Caco-2 (cell line): ENCODE measurements around the gene KIF26B. TPM values are rescaled to one million over a fixed set of nuclear protein-coding genes. Genes with fewer than 3 reads are reported as not detected.

Experiments used
- BruUV-seq: library from RNA; stranded (reverse); fragments of 400-500 nt; replicated peaks from 2 replicates; lab custom pipeline; 2021; lab: Mats Ljungman, UMichigan
- CTCF ChIA-PET: fragments of 300-600 bp; sonication (Branson Sonifier 250); formaldehyde crosslinking; loops from one replicate; lab custom pipeline; 2022; ENCODE audit warnings: antibody characterized with exemption; lab: Charles Lee
- POLR2A ChIA-PET: fragments of 300-600 bp; sonication (Branson Sonifier 250); formaldehyde crosslinking; loops from one replicate; lab custom pipeline; 2022; ENCODE audit warnings: antibody characterized with exemption; lab: Charles Lee
- DNase-seq, 2 experiments: peaks; one replicate each; pipeline versions ENCODE4 v3.0.0 to v3.0.0-alpha.2; 2020 to 2022
- H3K27me3 ChIP-seq: replicated peaks from 2 replicates; pipeline ENCODE4 v1.6.0; 2011; ENCODE audit warnings: low read length; ENCODE audit not compliant: control insufficient read depth, insufficient read depth
- H3K36me3 ChIP-seq: 2 replicates; pipeline ENCODE4 v1.5.1; 2011; ENCODE audit warnings: low read length; ENCODE audit not compliant: control insufficient read depth, insufficient read depth
- H3K4me1 ChIP-seq: fragments of 250-450 bp; sonication (Bioruptor Pico); 2 replicates; pipeline ENCODE4 v1.5.1; 2020; ENCODE audit warnings: mild to moderate bottlenecking
- H3K4me3 ChIP-seq: 2 replicates; pipeline ENCODE4 v1.5.1; 2011; ENCODE audit warnings: low read depth, mild to moderate bottlenecking, control low read depth, low read length
- H3K9me3 ChIP-seq: fragments of 250-450 bp; sonication (Bioruptor Pico); 2 replicates; pipeline ENCODE4 v1.5.1; 2020; ENCODE audit warnings: mild to moderate bottlenecking, moderate library complexity
- H3K27ac Mint-ChIP-seq: one replicate; pipeline ENCODE4 v1.8.0; 2022; ENCODE audit warnings: mixed read lengths; ENCODE audit not compliant: unreplicated experiment
- H3K27me3 Mint-ChIP-seq: one replicate; pipeline ENCODE4 v1.8.0; 2022; ENCODE audit warnings: mixed read lengths; ENCODE audit not compliant: insufficient read depth, unreplicated experiment
- H3K36me3 Mint-ChIP-seq: one replicate; pipeline ENCODE4 v1.8.0; 2022; ENCODE audit warnings: mild to moderate bottlenecking, mixed read lengths; ENCODE audit not compliant: insufficient read depth, unreplicated experiment
- H3K4me1 Mint-ChIP-seq: one replicate; pipeline ENCODE4 v1.8.0; 2022; ENCODE audit warnings: low read depth, mixed read lengths; ENCODE audit not compliant: unreplicated experiment
- H3K4me3 Mint-ChIP-seq: one replicate; pipeline ENCODE4 v1.8.0; 2022; ENCODE audit warnings: mild to moderate bottlenecking, moderate library complexity, mixed read lengths; ENCODE audit not compliant: unreplicated experiment
- H3K9me3 Mint-ChIP-seq: one replicate; pipeline ENCODE4 v1.8.0; 2022; ENCODE audit warnings: mixed read lengths; ENCODE audit not compliant: unreplicated experiment
- intact Hi-C: fragments of 100-400 bp; cut with micrococcal nuclease; formaldehyde crosslinking; loops from one replicate; pipeline ENCODE4 v1.10.0; 2022; ENCODE audit not compliant: unreplicated experiment
- total RNA-seq: library from RNA; stranded (reverse); gene quantifications from 2 replicates; pipeline ENCODE4 v1.2.3, GENCODE V29; 2022
- TF ChIP-seq, protein P1 (sequence below), 2 experiments: fragments of 200-600 bp in 1 of 2; IDR thresholded peaks; 1 replicate in 1 of 2; 2 replicates in 1 of 2; pipeline versions ENCODE4 v1.5.1 to v1.8.0; 2011 to 2022; ENCODE audit warnings: antibody characterized with exemption in 1 of 2, control low read depth in 1 of 2, inconsistent platforms in 1 of 2, low read depth in 1 of 2, low read length in 1 of 2, mild to moderate bottlenecking in 1 of 2, moderate library complexity in 1 of 2; ENCODE audit not compliant: insufficient read depth in 1 of 2, severe bottlenecking in 1 of 2, unreplicated experiment in 1 of 2

The KIF26B gene
- total RNA-seq, 1 experiment from 2014 or later, result 4.9 TPM

DNA sequence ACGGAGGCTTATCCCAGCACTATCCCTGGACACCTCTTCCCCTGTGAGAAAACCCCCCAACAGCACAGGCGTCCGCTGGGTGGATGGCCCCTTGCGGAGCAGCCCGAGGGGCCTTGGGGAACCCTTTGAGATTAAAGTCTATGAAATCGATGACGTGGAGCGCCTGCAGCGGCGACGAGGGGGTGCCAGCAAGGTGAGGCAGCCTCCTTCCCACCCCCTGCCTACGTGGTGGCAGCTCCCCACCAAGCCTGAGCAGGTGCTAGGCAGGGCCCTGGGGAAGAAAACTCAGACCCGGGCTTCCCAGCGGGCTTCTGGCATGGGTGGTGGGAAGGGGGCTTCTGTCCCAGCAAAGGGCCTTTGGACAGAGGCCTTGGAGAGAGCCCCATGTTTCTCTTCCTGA lies 543.3 kb downstream of the KIF26B start:
- H3K9me3 Mint-ChIP-seq, result no peaks in the 10 kb centered on the region
- intact Hi-C loops, result no loop called here
- POLR2A ChIA-PET, result no interaction called here
- no peak overlapping the region for H3K4me3 ChIP-seq
- DNase-seq, result no peak
- no peaks in the 10 kb centered on the region for H3K27me3 Mint-ChIP-seq
- no peaks in the 10 kb centered on the region for H3K4me1 Mint-ChIP-seq
- no peak overlapping the region for H3K4me3 Mint-ChIP-seq
- BruUV-seq, result no TSS peak
- CTCF ChIA-PET, result no interaction called here
- H3K36me3 Mint-ChIP-seq, result no peaks in the 10 kb centered on the region
- H3K4me1 ChIP-seq, result no peaks in the 10 kb centered on the region
- no peaks in the 10 kb centered on the region for H3K9me3 ChIP-seq
- no peak overlapping the region for H3K27ac Mint-ChIP-seq
- no peaks in the 10 kb centered on the region for H3K36me3 ChIP-seq
- TF ChIP-seq, protein P1, sequence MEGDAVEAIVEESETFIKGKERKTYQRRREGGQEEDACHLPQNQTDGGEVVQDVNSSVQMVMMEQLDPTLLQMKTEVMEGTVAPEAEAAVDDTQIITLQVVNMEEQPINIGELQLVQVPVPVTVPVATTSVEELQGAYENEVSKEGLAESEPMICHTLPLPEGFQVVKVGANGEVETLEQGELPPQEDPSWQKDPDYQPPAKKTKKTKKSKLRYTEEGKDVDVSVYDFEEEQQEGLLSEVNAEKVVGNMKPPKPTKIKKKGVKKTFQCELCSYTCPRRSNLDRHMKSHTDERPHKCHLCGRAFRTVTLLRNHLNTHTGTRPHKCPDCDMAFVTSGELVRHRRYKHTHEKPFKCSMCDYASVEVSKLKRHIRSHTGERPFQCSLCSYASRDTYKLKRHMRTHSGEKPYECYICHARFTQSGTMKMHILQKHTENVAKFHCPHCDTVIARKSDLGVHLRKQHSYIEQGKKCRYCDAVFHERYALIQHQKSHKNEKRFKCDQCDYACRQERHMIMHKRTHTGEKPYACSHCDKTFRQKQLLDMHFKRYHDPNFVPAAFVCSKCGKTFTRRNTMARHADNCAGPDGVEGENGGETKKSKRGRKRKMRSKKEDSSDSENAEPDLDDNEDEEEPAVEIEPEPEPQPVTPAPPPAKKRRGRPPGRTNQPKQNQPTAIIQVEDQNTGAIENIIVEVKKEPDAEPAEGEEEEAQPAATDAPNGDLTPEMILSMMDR (IDR thresholded peaks at IDR 0.05; ENCODE audit: insufficient read depth in 1 of 2, low read depth in 1 of 2, low read length in 1 of 2, severe bottlenecking in 1 of 2, unreplicated experiment in 1 of 2), result no peak
- no peaks in the 10 kb centered on the region for H3K27me3 ChIP-seq

DNA sequence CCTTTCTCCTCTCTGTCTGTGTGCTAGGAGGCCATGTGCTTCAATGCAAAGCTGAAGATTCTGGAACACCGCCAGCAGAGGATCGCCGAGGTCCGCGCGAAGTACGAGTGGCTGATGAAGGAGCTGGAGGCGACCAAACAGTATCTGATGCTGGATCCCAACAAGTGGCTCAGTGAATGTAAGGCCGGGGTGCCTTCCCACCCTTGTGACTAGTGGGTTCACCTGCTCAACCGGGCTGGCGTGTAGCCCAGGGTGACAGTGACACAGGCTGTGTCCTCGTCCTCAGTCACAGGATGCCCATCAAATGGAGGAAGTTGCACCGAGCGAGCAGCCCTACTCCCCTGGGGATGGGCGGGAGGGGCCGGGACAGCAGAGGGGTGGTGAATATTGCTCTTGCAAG lies 544.1 kb downstream of the KIF26B start:
- H3K9me3 ChIP-seq, result no peaks in the 10 kb centered on the region
- Mint-ChIP-seq H3K9me3 (no peaks in the 10 kb centered on the region), H3K4me3 (no peak overlapping the region), H3K36me3 (no peaks in the 10 kb centered on the region), H3K4me1 (no peaks in the 10 kb centered on the region), H3K27me3 (no peaks in the 10 kb centered on the region), H3K27ac (no peak overlapping the region)
- no TSS peak for BruUV-seq
- DNase-seq, result no peak
- CTCF ChIA-PET, result no interaction called here
- intact Hi-C loops, result no loop called here
- H3K4me3 ChIP-seq, result no peak overlapping the region
- H3K4me1 ChIP-seq, result no peaks in the 10 kb centered on the region
- H3K27me3 ChIP-seq, result no peaks in the 10 kb centered on the region
- POLR2A ChIA-PET, result no interaction called here
- TF ChIP-seq, protein P1 (IDR thresholded peaks at IDR 0.05; ENCODE audit: insufficient read depth in 1 of 2, low read depth in 1 of 2, low read length in 1 of 2, severe bottlenecking in 1 of 2, unreplicated experiment in 1 of 2), result no peak
- no peaks in the 10 kb centered on the region for H3K36me3 ChIP-seq

DNA sequence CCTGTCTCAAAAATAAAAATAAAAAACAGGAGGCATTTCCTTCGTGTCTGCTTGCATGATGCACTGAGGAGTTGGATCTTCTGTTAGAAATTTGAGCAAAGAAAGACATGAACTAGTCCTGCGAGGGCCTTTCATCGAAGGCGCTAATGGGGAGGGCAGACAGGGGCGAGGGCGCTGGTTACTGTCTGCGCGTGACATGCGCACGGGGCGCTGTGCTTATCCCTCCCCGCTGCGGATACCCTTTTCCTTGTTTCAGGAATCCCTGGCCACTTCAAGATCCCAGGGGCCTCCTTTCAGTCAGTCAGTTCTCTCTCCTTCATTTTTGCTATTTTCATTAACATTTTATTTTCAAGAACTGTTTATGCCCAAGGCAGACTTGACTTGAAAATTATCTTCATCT lies 545.8 kb downstream of the KIF26B start:
- Histone ChIP-seq H3K27me3 (no peaks in the 10 kb centered on the region), H3K9me3 (no peaks in the 10 kb centered on the region), H3K4me1 (no peaks in the 10 kb centered on the region), H3K36me3 (no peaks in the 10 kb centered on the region), H3K4me3 (no peak overlapping the region)
- Mint-ChIP-seq H3K4me1 (no peaks in the 10 kb centered on the region), H3K27me3 (no peaks in the 10 kb centered on the region), H3K9me3 (no peaks in the 10 kb centered on the region), H3K36me3 (no peaks in the 10 kb centered on the region), H3K27ac (no peak overlapping the region), H3K4me3 (no peak overlapping the region)
- BruUV-seq, result no TSS peak
- intact Hi-C loops, result loop anchor here (10.0 kb wide), 1 partner anchor 304 kb away; no protein-coding TSS in a partner anchor
- ChIA-PET POLR2A (no interaction called here), CTCF (no interaction called here)
- DNase-seq, result no peak
- TF ChIP-seq, protein P1 (IDR thresholded peaks at IDR 0.05; ENCODE audit: insufficient read depth in 1 of 2, low read depth in 1 of 2, low read length in 1 of 2, severe bottlenecking in 1 of 2, unreplicated experiment in 1 of 2), result no peak
